Activated CD8-positive, alpha-beta memory T cell treated with anti-CD3 and anti-CD28 coated beads for 36 hours (primary cell): ENCODE measurements around the gene TMEM117. TPM values are rescaled to one million over a fixed set of nuclear protein-coding genes. Genes with fewer than 3 reads are reported as not detected.

Experiments
- CTCF ChIA-PET: fragments of 350-600 bp; sonication (Branson Sonifier 250); formaldehyde crosslinking; loops from one replicate; lab custom pipeline; 2021; ENCODE audit warnings: antibody characterized with exemption; lab: Charles Lee
- POLR2A ChIA-PET: fragments of 350-600 bp; sonication (Branson Sonifier 250); formaldehyde crosslinking; loops from one replicate; lab custom pipeline; 2021; ENCODE audit warnings: antibody characterized with exemption; lab: Charles Lee
- total RNA-seq, 2 experiments: library from RNA; stranded (reverse); gene quantifications; one replicate each; pipeline ENCODE4 v1.2.3, GENCODE V29; 2021

The TMEM117 gene
- total RNA-seq, 2 experiments from 2014 or later, result 1.3 to 1.5 TPM

DNA sequence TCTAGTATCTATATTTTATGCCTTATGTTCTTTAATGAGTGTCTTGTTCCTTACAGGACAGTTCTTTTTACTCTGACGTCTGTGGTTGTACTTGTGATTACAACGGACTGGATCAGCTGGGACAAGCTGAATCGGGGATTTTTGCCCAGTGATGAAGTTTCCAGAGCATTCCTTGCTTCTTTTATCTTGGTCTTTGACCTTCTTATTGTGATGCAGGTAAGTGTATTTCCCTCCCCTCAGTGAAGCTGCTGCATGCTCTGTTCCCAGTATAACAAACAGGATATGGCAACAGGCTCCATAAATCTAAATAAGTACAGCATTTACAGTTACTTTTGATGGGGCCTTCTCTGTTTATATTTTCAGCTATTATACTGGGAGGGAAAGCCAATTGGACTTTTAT is 463.6 kb downstream of the TMEM117 start:
- ChIA-PET CTCF (no interaction called here), POLR2A (no interaction called here)

DNA sequence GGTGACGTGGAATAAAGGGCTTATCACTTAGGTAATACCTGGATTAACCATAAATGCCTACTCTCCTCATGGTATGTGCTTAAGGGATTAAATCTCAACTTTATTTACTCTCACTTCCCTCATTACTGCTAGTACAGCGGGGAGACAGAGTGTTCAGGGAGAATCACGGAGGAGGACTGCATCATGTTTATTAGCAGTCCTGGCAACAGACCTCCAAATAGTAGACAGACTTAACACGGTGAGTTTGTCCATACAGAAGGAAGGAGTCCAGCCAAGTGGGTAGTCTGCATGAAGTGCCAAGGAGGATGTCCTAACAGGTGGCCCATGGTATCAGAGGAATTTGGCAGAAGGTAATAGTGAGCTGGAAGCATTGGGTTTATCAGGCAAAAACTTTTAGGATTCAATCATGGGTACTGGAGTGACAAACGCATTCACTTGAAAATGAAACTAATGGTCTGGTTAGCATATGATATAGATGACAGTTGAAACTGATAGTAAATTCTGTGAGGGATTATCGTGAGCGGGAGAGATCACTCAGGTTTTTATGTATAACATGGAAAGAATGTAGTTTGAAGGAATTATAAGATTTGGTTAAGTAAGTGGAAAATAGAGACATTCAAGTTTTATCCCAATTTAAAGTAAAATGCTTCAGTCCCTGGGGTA is 471.8 kb downstream of the TMEM117 start:
- ChIA-PET CTCF (no interaction called here), POLR2A (no interaction called here)

DNA sequence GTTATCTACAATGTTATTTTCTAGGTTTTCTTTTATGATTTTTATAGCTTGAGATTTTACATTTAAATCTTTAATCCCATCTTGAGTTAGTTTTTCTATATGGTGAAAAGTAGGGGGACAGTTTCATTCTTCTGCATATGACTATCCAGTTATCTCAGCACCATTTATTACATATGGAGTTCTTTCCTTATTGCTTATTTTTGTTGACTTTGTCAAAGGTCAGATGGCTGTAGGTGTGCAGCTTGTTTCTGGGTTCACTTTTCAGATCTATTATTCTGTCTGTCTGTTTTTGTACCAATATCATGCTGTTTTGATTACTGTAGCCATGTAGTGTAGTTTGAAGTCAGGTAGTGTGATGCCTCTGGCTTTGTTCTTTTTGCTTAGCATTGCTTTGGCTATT is 477.3 kb downstream of the TMEM117 start:
- POLR2A ChIA-PET, result no interaction called here
- CTCF ChIA-PET, result no interaction called here

DNA sequence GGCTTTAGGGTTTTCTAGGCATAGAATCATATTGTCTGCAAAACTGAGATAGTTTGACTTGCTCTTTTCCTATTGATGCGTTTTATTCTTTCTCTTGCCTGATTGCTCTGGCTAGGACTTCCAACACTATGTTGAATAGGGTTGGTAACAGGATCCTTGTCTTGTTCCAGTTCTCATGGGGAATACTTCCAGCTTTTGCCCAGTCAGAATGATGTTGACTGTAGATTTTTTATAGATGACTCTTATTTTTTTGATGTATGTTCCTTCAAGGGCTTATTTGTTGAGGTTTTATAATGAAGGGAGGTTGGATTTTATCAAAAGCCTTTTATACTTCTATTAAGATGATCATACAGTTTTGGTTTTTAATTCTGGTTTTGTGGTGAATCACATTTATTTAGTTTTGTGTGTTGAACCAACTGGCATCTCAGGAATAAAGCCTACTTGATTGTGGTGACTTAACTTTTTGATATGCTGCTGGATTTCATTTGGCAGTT is 478.2 kb downstream of the TMEM117 start:
- ChIA-PET POLR2A (no interaction called here), CTCF (no interaction called here)

DNA sequence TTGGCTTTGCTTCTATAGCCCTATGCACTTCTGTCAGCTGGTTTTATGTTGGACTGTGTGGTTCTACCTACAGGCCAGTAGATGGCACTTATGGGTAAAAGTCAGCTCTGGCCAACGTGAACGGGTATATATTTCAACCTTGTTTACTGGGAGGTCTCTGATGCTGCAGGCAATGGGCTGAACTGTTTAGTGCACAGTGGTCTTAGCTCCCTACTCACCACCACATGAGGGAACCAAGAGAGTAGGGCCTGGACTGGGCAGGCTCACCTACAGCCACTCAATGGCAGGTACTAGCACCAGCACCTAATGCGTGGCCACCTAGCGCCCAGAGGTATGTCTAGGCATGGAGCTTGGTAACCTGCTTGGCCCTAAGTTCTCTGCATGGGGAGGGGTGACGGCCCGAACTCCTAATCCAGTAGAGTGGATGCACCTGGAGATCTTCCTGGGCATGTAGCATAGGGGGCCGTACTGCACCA is 481.8 kb downstream of the TMEM117 start:
- ChIA-PET CTCF (no interaction called here), POLR2A (no interaction called here)

DNA sequence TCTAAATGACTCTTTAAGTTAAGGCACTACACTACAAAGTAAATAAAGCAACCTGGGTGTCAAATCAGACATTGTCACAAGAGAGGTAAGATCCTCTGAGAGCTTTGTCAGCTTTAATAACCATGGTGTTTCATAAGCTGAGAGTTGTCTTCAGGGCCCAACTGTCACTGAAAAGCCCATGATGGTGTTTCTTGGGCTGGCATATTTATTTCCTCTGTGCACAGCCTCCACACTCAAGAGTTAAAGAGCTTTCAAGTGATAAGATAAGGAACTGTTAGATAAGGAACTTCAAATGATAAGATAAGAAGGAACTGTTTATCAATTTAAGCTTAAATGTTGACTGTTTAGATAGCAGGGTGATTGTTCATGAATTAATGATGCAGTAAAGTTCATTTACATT is 495.4 kb downstream of the TMEM117 start:
- POLR2A ChIA-PET, result no interaction called here
- CTCF ChIA-PET, result no interaction called here

DNA sequence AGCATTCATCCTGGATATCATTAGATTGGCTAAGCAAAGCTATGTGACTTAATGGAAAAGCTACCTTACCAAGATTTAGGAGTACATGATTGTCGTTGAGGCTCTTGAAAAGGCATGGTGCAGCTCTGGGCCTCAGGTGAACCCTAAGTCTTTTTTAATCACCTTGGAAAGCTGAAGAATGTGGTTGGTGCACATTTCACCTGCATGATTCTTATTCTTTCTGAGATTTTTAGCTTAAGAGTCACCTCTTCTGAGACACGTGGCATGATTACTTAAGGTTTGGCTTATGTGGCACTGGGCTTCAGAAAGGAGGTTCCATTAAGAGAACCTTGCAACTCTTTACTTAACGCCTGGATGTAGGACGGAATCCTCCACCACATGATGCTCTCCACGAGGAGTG is 498.5 kb downstream of the TMEM117 start:
- ChIA-PET POLR2A (no interaction called here), CTCF (no interaction called here)

DNA sequence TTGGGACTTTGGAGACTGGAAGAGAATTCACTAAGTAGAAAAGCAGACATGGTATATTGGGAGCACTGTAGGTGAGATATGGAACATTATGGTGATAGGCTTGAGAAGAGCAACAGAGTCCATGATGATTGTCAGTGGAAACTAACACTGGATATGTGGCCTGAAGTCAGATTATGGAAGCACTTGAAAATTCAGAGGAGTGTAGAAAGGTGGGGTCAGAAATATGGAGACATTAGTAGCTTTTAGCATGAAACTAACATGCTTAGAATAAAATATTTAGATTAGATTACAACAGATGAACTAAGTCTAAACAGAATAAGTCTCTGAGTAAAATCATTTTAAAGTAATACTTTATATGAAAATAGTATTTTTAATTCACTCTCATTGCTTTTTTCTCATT is 499.1 kb downstream of the TMEM117 start:
- ChIA-PET CTCF (no interaction called here), POLR2A (no interaction called here)

DNA sequence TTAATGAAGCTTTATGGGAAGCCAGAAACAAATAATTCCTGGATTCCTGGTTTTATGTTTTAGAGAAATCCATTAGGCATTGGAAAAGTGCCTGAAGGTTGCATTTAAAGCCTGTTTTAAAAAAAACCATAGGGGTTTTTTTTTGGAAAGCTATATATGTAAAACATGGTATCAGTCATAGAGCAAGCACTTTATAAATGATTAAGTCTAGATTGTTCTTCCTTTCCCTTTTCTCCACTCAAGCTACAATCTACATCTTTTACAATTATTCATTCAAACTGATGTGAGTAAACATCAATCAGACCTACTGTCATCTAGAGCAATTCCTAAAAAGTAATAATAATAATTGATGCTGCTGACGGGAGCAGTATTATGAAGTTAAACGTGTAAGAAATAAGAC is 500.7 kb downstream of the TMEM117 start:
- CTCF ChIA-PET, result no interaction called here
- POLR2A ChIA-PET, result no interaction called here

DNA sequence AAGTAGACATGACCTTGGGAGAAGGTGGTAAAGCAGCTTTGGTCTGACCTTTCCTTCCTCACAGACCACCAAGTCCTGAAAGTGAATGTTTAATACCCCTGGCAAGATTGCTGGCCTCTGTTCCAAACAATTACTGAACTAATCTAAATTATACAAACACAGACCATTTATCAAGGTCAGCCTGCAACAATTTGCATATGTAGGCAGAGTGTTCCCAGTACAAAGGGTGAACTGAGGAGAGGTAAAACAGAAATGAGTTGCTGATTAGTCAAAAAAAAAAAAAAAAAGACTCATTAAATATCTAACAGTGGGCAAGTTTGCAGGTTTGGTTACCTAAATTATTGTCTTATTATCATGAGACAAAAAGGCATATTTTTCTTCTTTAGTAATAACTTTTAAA is 506.5 kb downstream of the TMEM117 start:
- ChIA-PET POLR2A (no interaction called here), CTCF (no interaction called here)

DNA sequence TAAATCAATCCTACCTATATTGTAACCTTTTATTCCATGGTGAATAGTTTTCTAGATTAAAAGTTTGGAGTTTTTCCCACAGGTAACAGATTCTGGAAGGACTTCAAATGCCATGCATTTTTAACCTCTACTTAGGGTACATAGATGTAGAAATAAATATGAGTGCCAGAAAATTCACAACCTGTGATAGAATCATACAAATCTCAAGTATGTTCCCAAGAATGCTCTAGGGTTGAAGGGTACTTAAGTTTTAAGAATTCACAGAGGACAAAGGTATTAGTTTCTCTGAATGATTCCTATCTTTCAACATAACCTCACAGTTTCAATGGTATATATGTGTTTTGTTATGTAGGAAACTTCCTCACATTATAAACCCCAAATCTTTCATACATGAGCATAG is 511.3 kb downstream of the TMEM117 start:
- CTCF ChIA-PET, result interaction anchor here (0.7 kb wide), 1 partner anchor 1969 kb away, joined by 3 read pairs; no protein-coding TSS in a partner anchor

DNA sequence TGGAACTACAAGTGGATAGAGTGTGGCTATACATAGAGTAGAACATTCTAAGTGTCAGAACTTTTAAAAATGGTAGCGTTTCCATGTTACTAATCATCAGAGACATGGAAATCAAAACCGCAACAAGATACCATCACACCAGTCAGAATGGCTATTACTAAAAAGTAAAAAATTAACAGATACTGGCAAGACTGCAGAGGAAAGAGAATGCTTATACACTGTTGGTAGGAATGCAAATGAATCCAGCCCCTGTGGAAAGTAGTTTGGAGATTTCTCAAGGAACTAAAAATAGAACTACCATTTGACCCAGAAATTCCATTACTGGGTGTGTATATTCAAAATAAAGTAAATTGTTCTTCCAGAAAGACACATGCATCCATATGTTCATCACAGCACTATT is 521.6 kb downstream of the TMEM117 start:
- ChIA-PET CTCF (no interaction called here), POLR2A (no interaction called here)

More for the DNA sequence above, 511.3 kb downstream of the TMEM117 start:
- POLR2A ChIA-PET, result interaction anchor here (0.6 kb wide), 1 partner anchor 23 kb away, joined by 11 read pairs; no protein-coding TSS in a partner anchor

DNA sequence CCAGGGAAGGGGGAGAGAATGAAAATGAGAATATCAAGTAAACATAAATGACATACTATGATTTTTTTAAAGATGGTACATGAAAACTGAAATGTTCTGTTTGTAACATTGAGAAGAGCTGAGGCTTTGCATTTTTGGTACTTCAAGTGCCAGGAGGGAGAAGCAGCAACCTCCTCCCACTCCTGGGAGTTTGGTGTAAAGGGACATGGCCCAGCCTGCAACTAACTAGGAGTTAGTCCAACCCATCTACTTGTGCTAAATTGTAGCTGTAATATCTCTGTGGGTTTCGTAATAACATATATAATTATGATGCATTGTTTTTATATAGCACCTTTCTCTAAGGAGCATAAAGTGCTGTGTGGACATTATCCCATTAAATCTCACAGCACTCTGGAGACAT is 522.8 kb downstream of the TMEM117 start:
- POLR2A ChIA-PET, result no interaction called here

DNA sequence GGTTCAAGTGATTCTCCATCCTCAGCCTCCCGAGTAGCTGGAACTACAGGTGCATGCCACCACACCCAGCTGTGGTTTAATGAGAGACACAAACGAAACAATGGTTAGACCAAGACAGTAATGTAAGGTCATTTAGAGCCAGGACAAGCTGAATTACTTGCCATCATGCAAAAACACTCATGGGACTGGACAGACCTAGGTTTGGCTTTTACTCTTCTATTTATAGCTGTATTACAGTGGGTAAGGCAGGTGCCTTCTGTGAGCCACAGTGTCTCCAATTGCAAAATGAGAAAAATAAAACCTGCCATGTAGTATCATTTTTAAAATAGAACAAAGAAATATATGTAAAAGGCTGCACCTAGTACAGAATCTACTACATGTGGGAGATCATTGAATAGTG is 527.1 kb downstream of the TMEM117 start:
- CTCF ChIA-PET, result no interaction called here
- POLR2A ChIA-PET, result no interaction called here

More for the DNA sequence above, 522.8 kb downstream of the TMEM117 start:
- CTCF ChIA-PET, result no interaction called here

DNA sequence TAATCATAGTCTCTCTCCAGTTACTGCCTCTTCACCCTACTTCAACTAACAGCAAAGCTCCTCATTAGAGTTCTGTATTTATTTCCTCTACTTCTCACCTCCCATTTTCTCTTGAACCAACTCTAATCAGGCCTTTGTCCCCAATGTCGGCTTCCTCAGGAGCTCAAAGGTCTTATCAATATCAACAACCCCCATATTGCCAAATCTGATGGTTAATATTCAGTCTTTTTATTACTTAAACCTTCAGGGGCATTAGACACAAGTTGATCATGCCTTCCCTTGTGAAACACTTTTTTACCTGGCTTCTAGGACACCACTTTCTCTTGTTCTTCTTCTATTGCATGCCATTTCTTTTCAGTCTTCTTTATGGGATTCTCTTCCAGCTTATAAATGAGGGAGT is 531.3 kb downstream of the TMEM117 start:
- ChIA-PET POLR2A (no interaction called here), CTCF (no interaction called here)

DNA sequence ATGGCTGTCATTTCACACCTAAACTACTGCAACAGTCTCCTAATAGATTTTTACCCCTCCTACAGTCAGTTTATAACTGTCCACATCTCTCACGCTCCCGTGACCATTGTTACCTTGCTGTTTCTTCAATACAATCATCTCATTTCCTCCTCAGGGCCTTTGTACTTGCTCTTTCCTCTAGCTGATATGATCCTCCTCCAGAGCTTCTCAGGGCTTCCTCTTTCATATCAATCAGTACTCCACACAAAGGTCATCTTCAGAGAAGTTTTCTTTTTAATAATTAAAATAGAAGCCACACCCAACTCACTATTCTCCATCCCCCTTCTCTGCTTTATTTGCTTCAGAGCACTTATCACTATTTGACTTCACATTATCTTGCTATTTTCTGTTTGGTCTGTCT is 532.0 kb downstream of the TMEM117 start:
- CTCF ChIA-PET, result no interaction called here
- POLR2A ChIA-PET, result no interaction called here

DNA sequence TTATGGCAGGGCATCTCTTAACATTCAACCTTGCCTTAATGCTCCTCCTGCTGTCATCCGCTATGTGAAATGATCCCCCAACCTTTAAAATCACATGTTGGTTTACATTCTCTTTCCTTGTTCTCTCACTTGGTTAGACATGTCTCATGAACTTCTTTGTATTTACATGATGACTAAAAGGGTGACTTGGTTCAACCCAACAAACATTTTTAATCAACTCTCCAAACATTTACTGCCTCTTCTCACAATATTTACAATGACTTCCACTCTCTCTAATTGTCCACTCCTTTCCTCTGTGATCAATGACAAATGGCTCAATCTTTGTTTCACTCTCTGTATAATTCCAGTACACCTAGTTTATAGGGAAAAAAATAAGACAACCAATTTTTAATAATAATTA is 534.1 kb downstream of the TMEM117 start:
- ChIA-PET CTCF (no interaction called here), POLR2A (no interaction called here)

DNA sequence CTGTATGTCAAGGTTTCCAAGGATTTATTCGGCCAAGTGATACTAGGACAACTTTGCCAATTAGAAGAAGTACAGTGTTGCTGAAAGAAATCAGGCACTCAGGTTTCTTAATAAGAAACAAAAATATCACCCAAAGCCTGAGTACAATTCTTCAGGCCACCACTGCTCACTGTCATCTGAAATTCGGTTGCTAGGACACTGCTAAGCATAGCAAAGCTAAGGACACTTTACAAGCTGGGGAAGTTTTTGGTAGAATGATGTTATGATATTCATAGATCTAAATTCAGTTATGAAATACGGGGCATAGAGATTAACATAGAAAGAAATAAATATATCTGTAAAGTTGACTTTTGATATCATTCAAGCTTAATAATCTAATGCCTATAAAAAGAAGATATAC is 535.1 kb downstream of the TMEM117 start:
- CTCF ChIA-PET, result no interaction called here
- POLR2A ChIA-PET, result no interaction called here

DNA sequence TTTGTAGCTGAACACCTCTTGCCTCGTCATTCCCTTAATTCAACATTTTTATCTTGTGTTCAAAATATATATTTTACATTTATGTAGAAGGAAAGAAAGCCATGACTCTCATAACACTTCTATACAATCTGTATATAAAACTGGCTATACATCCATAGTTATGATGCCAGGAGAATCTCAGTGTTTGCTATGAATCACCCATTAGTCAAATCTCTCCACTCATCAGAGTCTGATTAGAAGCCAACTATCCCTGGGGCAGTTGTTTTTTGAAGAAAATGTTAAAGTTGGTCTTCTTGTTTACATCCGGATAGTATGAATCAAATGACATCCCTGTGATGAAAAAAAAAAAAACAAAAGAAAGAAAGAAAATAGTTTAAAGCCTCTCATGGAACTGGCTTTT is 536.4 kb downstream of the TMEM117 start:
- ChIA-PET CTCF (no interaction called here), POLR2A (no interaction called here)

DNA sequence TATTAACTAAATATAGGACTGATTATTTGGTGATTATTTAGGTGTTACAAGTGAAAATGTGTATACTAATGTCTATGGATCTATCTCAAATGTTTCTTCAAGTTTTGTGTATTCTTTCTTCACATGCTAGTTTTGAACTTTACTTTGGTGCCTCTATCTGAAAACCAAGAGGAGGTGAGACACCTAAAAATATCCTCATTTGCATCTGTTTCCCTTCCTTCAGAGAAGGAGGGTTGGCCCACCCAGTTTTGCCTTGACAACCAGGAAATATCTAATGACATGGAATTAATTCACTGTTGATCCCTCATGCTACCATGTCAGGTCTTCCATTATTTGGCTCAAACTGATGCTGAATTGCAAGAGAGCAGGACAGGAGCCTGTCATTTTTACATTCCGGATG is 539.8 kb downstream of the TMEM117 start:
- ChIA-PET CTCF (no interaction called here), POLR2A (no interaction called here)

DNA sequence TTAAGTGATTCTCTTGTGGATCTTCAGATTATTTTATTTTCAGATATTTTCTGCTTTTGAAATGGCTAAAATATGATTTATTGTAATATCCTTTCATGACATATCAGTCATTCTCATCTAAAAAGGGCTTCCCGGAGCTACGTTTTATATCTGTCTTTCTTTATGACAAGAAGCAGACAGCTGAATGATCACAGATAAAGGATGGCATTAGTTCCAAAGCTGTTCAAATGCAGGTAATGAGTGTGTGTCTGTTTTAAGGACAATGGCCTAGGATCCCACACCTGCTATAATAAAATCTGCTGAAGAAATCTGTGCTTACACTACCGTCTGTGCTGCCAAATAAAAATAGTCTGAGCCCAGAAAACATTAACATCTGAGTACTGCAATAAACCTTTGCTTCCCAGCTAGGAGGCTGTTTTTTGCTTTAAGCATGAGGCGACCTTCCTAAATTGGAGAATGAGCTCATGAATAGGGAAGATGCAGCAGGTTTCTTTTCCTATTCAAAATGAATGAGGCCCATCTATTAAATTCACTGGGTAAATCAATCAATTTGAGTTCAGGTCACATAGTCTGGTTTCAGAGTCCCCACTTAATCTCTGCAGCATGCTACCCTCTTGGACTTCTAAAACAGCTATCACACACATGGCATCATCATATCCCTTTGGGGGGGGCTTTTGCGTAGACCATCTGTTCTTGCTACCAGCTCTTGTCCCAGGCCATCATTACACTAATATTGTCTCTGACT is 541.7 kb downstream of the TMEM117 start:
- POLR2A ChIA-PET, result no interaction called here
- CTCF ChIA-PET, result no interaction called here
